Camera-type eye (tissue), 1 donor: ENCODE measurements around the gene B4GAT1. TPM values are rescaled to one million over a fixed set of nuclear protein-coding genes. Genes with fewer than 3 reads are reported as not detected.

Source experiments
- total RNA-seq: library from RNA; depleted of rRNA; stranded (reverse); fragments of >200 nt; gene quantifications from one replicate; pipeline ENCODE4 v1.2.3, GENCODE V29; 2014

The B4GAT1 gene
- total RNA-seq = 75.3 TPM

GRCh38 chr11:66347425-66348276, at the start of gene B4GAT1:
Gene B4GAT1, minus strand, starts transcription at chr11:66347629. Its CDS starts 84 bp downstream, at chr11:66347545.

DNA sequence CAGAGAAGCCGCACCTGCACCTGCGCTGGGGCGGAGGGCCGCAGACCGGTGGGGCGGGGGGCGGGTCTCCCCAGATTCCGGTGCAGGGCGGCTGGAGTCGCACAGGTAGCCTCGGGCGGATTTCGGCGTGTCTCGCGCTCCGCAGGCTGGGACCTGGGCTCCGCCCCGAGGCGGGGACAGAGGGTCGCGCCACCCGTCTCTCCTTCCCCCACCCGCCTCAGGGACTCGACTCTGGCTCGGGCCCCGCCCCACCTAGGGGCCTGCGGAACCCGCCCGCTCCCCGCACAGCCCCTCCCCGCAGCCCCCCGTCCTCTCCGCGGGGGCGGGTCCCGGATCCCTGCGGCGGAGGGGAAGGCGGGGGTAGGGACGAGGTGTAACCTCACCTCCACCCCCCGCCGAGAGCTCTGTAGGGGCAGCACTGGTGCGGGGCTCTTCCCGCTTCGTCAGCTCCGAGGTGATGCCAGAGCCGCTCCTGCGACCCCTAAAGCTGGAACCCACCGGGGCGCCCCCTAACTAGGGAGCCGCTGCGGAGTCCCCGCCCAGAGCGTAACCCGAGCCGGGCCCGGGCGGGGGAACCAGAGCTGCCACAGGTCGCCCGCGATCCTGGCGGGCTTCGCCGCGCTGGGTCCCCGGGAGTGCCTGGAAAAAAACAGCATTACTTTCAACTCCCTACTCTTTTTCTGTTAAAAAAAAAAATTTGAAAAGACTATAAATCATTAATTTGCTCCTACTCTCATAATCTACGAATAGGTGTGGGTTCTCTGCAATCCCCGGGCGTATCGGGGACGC, 24.4 kb upstream of the B4GAT1 start, which contains the start of gene SLC29A2:
Gene SLC29A2 (minus strand): TSS at position 134 of the 789 bp plus-strand sequence. CDS start 169 bp downstream, outside the sequence.

GRCh38 chr11:66344550-66345315, 2.7 kb downstream of the B4GAT1 start, which contains the start of gene BRMS1:
Gene BRMS1, minus strand, starts transcription at chr11:66345104. Its CDS starts 2,870 bp downstream, at chr11:66342234.

GRCh38 chr11:66336234-66337102, 11.0 kb downstream of the B4GAT1 start, which contains the start of gene RIN1:
Gene RIN1, minus strand, starts transcription at chr11:66336434. Its CDS starts 32 bp downstream, at chr11:66336402.

GRCh38 chr11:66316849-66317251, 30.6 kb downstream of the B4GAT1 start, which contains the start of gene CD248:
Gene CD248, minus strand, starts transcription at chr11:66317044. Its CDS starts 17 bp downstream, at chr11:66317027.

Other genes with a start within 250 kb of the B4GAT1 start
- gene KLC2, start 89.9 kb downstream of the B4GAT1 start, total RNA-seq = 32.8 TPM
- gene RAB1B, start 79.0 kb downstream of the B4GAT1 start, total RNA-seq = 63.8 TPM
- 8.2 TPM for gene CNIH2, start 69.5 kb downstream of the B4GAT1 start, total RNA-seq
- gene YIF1A, start 58.5 kb downstream of the B4GAT1 start, total RNA-seq = 54.2 TPM
- gene TMEM151A, start 55.7 kb downstream of the B4GAT1 start, total RNA-seq = 4.0 TPM
- gene CD248, start 30.6 kb downstream of the B4GAT1 start, total RNA-seq = 37.8 TPM
- 3.0 TPM for gene RIN1, start 11.2 kb downstream of the B4GAT1 start, total RNA-seq
- gene BRMS1, start 2.5 kb downstream of the B4GAT1 start, total RNA-seq = 21.7 TPM
- gene SLC29A2, start 24.1 kb upstream of the B4GAT1 start, total RNA-seq = 2.8 TPM
- gene NPAS4, start 73.4 kb upstream of the B4GAT1 start, total RNA-seq = 0.82 TPM
- 27.0 TPM for gene MRPL11, start 91.2 kb upstream of the B4GAT1 start, total RNA-seq
- gene PELI3, start 119.3 kb upstream of the B4GAT1 start, total RNA-seq = 13.6 TPM
- 24.1 TPM for gene DPP3, start 132.8 kb upstream of the B4GAT1 start, total RNA-seq
- 146 TPM for gene BBS1, start 163.0 kb upstream of the B4GAT1 start, total RNA-seq
- gene ZDHHC24, start 198.4 kb upstream of the B4GAT1 start, total RNA-seq = 10.4 TPM
- gene ACTN3, start 199.3 kb upstream of the B4GAT1 start, total RNA-seq = 0.49 TPM
- gene CTSF, start 221.0 kb upstream of the B4GAT1 start, total RNA-seq = 83.2 TPM
- gene CCDC87, start 245.4 kb upstream of the B4GAT1 start, total RNA-seq = 0.38 TPM
- 36.2 TPM for gene CCS, start 245.6 kb upstream of the B4GAT1 start, total RNA-seq